GM12892 (cell line): ENCODE measurements around the gene SLC10A4.

ENCODE experiments used
- DNase-seq: peaks from one replicate; pipeline ENCODE4 v3.0.0; 2011; ENCODE audit not compliant: insufficient read length
- FAIRE-seq: peaks from 2 replicates; lab custom pipeline; 2011; peaks lifted over from hg19 to GRCh38; lab: Jason Lieb, UNC
- POLR2A ChIP-seq: IDR thresholded peaks from 2 replicates; pipeline ENCODE4 v1.6.1; 2011; ENCODE audit warnings: low read depth, low read length, control low read depth
- POLR2AphosphoS5 ChIP-seq: IDR thresholded peaks from 2 replicates; pipeline ENCODE4 v1.6.1; 2011; ENCODE audit warnings: low read depth, low read length, control low read depth
- TAF1 ChIP-seq: IDR thresholded peaks from 2 replicates; pipeline ENCODE4 v1.6.1; 2011; ENCODE audit warnings: low read depth, mild to moderate bottlenecking, control low read depth, low read length, borderline replicate concordance

The SLC10A4 gene

GRCh38 chr4:48518143-48518542, 35.0 kb downstream of the SLC10A4 start:
- DNase-seq = no peak
- TF ChIP-seq POLR2AphosphoS5 (no peak), TAF1 (no peak)

GRCh38 chr4:48526406-48526805, 43.3 kb downstream of the SLC10A4 start:
- no peak for FAIRE-seq
- TF ChIP-seq TAF1 (no peak), POLR2A (no peak), POLR2AphosphoS5 (no peak)
- DNase-seq = no peak

More at GRCh38 chr4:48518143-48518542, 35.0 kb downstream of the SLC10A4 start:
- no peak for FAIRE-seq

GRCh38 chr4:48538358-48538757, 55.2 kb downstream of the SLC10A4 start:
- FAIRE-seq (no peak), DNase-seq (no peak)
- TF ChIP-seq POLR2AphosphoS5 (no peak), POLR2A (no peak), TAF1 (no peak)
